Ovary (tissue), 3 donors: Measurements from ENCODE around the gene RPL31.

ENCODE experiments used
- CTCF ChIP-seq, 3 donors: fragments of 450-650 bp in 2 of 3; fragments of 200-600 bp in 1 of 3; IDR thresholded peaks; one replicate each; pipeline versions ENCODE4 v1.5.1 to v1.8.0; 2016 to 2022; ENCODE audit warnings: antibody characterized with exemption in 3 of 3, mild to moderate bottlenecking in 1 of 3
- POLR2A ChIP-seq: fragments of 450-650 bp; IDR thresholded peaks from one replicate; pipeline ENCODE4 v1.6.1; 2017; ENCODE audit warnings: antibody characterized with exemption, mild to moderate bottlenecking, moderate library complexity
- donor health status: DM: no; HTN: no; CAD: no.

GRCh38 chr2:101006065-101006715, 4.1 kb downstream of the RPL31 start:
- TF ChIP-seq POLR2A (no peak), CTCF (IDR thresholded peaks at IDR 0.05) (no peak)
